Endodermal cell (in vitro differentiated cells): ENCODE data around the gene INAFM2. TPM values are rescaled to one million over a fixed set of nuclear protein-coding genes. Genes with fewer than 3 reads are reported as not detected.
A peak's percentile ranks its signal among the peaks of the same experiment; 100 is the strongest.

Experiments
- DNase-seq: peaks from one replicate; pipeline ENCODE4 v3.0.0-alpha.2; 2017
- H3K27ac ChIP-seq: 2 replicates; pipeline ENCODE4 v1.5.1; 2013; ENCODE audit warnings: mild to moderate bottlenecking, low read depth, low read length, moderate library complexity
- H3K27me3 ChIP-seq: 2 replicates; pipeline ENCODE4 v1.6.1; 2013; ENCODE audit warnings: mild to moderate bottlenecking, low read length, moderate library complexity; ENCODE audit not compliant: insufficient read depth, control insufficient read depth, poor library complexity, severe bottlenecking
- H3K36me3 ChIP-seq: 2 replicates; pipeline ENCODE4 v1.7.0; 2013; ENCODE audit warnings: mild to moderate bottlenecking, low read length, moderate library complexity; ENCODE audit not compliant: control insufficient read depth, insufficient read depth
- H3K4me1 ChIP-seq: one replicate; pipeline ENCODE4 v1.7.0; 2013; ENCODE audit warnings: low read length; ENCODE audit not compliant: control insufficient read depth, insufficient read depth
- H3K4me3 ChIP-seq: 2 replicates; pipeline ENCODE4 v1.5.1; 2013; ENCODE audit warnings: mild to moderate bottlenecking, low read length, moderate library complexity
- H3K9ac ChIP-seq: 2 replicates; pipeline ENCODE4 v1.6.1; 2013; ENCODE audit warnings: mild to moderate bottlenecking, low read length, moderate library complexity; ENCODE audit not compliant: poor library complexity, severe bottlenecking; ENCODE audit errors: extremely low read depth
- H3K9me3 ChIP-seq: 2 replicates; pipeline ENCODE4 v1.6.1; 2013; ENCODE audit warnings: mild to moderate bottlenecking, low read length, moderate library complexity; ENCODE audit not compliant: control insufficient read depth
- H3K27ac Mint-ChIP-seq: 2 replicates; pipeline ENCODE4 v1.8.0; 2020; ENCODE audit warnings: mixed read lengths
- H3K27me3 Mint-ChIP-seq: 2 replicates; pipeline ENCODE4 v1.8.0; 2021; ENCODE audit warnings: mild to moderate bottlenecking, mixed read lengths; ENCODE audit not compliant: insufficient read depth
- H3K36me3 Mint-ChIP-seq: 2 replicates; pipeline ENCODE4 v1.8.0; 2020; ENCODE audit warnings: low read depth, mixed read lengths
- H3K4me1 Mint-ChIP-seq: 2 replicates; pipeline ENCODE4 v1.8.0; 2020; ENCODE audit warnings: mixed read lengths
- H3K4me3 Mint-ChIP-seq: 2 replicates; pipeline ENCODE4 v1.8.0; 2020; ENCODE audit warnings: mild to moderate bottlenecking, moderate library complexity, mixed read lengths
- H3K9me3 Mint-ChIP-seq: 2 replicates; pipeline ENCODE4 v1.8.0; 2020; ENCODE audit warnings: mild to moderate bottlenecking, mixed read lengths
- WGBS, 2 experiments: methylation state at CpG; one replicate each; pipeline versions ENCODE4 v1.1.5 to v1.1.7; 2013; ENCODE audit warnings: missing lambda C conversion rate in 2 of 2, mixed read lengths in 1 of 2; ENCODE audit not compliant: insufficient coverage in 1 of 2, insufficient read length in 1 of 2; 5-methylcytosine and 5-hydroxymethylcytosine counted together
- total RNA-seq, 2 donors: library from RNA; stranded (reverse); fragmentation: NEBNext Ultra II Directional in 1 of 2; extraction: Animal tissue kit (Norgen Biotek cat#: 25700) in 1 of 2; gene quantifications; 2 replicates in 1 of 2; 3 replicates in 1 of 2; pipeline ENCODE4 v1.2.1, GENCODE V29; 2021
- TF ChIP-seq, protein P1 (sequence below): fragments of 200-600 bp; sonication (generic); conservative IDR thresholded peaks from 2 replicates; pipeline ENCODE4 v1.5.0; 2021; ENCODE audit warnings: antibody characterized with exemption, mild to moderate bottlenecking

Gene INAFM2
- total RNA-seq, 2 donors from 2014 or later = 4.6 to 8.6 TPM

GRCh38 chr15:40290545-40290917 lies 33.0 kb upstream of the INAFM2 start:
- TF ChIP-seq, protein P1, sequence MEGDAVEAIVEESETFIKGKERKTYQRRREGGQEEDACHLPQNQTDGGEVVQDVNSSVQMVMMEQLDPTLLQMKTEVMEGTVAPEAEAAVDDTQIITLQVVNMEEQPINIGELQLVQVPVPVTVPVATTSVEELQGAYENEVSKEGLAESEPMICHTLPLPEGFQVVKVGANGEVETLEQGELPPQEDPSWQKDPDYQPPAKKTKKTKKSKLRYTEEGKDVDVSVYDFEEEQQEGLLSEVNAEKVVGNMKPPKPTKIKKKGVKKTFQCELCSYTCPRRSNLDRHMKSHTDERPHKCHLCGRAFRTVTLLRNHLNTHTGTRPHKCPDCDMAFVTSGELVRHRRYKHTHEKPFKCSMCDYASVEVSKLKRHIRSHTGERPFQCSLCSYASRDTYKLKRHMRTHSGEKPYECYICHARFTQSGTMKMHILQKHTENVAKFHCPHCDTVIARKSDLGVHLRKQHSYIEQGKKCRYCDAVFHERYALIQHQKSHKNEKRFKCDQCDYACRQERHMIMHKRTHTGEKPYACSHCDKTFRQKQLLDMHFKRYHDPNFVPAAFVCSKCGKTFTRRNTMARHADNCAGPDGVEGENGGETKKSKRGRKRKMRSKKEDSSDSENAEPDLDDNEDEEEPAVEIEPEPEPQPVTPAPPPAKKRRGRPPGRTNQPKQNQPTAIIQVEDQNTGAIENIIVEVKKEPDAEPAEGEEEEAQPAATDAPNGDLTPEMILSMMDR = no peak
- Histone ChIP-seq H3K27ac (no peak overlapping the region), H3K9ac (no peak overlapping the region), H3K4me1 (no peaks in the 10 kb centered on the region), H3K9me3 (no peaks in the 10 kb centered on the region), H3K36me3 (no peaks in the 10 kb centered on the region), H3K4me3 (no peak overlapping the region), H3K27me3 (peaks cover 100% of the 10 kb centered on the region)
- H3K9me3 Mint-ChIP-seq = no peaks in the 10 kb centered on the region
- H3K4me1 Mint-ChIP-seq = peaks cover 2% of the 10 kb centered on the region
- H3K4me3 Mint-ChIP-seq = peak overlapping the region; percentile 14
- H3K36me3 Mint-ChIP-seq = no peaks in the 10 kb centered on the region
- WGBS, 2 experiments = 45% methylated on average over 12 of the region's 12 CpGs; no CpG with 5 or more reads in 1 of the 2 experiments
- no peak for DNase-seq
- peaks cover 89% of the 10 kb centered on the region for H3K27me3 Mint-ChIP-seq
- no peak overlapping the region for H3K27ac Mint-ChIP-seq

- H3K9me3 Mint-ChIP-seq = no peaks in the 10 kb centered on the region
- peak overlapping the region; percentile 25 for H3K4me3 Mint-ChIP-seq
- H3K27ac Mint-ChIP-seq = no peak overlapping the region
- Histone ChIP-seq H3K27me3 (peaks cover 100% of the 10 kb centered on the region), H3K9me3 (no peaks in the 10 kb centered on the region), H3K4me3 (peak overlapping the region; percentile 40), H3K27ac (no peak overlapping the region), H3K36me3 (no peaks in the 10 kb centered on the region), H3K9ac (no peak overlapping the region), H3K4me1 (no peaks in the 10 kb centered on the region)
- no peaks in the 10 kb centered on the region for H3K36me3 Mint-ChIP-seq
- peaks cover 2% of the 10 kb centered on the region for H3K4me1 Mint-ChIP-seq
- DNase-seq = peak; percentile 87
- TF ChIP-seq, protein P1 = no peak
- WGBS, 2 experiments = 5% methylated on average over 29 to 66 of the region's 68 CpGs
- peaks cover 88% of the 10 kb centered on the region for H3K27me3 Mint-ChIP-seq
Observed at GRCh38 chr15:40290918-40291574, 32.4 kb upstream of the INAFM2 start.

GRCh38 chr15:40292246-40292645 lies 31.2 kb upstream of the INAFM2 start:
- Histone ChIP-seq H3K36me3 (no peaks in the 10 kb centered on the region), H3K9me3 (no peaks in the 10 kb centered on the region), H3K27me3 (peaks cover 97% of the 10 kb centered on the region), H3K4me1 (no peaks in the 10 kb centered on the region), H3K9ac (no peak overlapping the region), H3K4me3 (no peak overlapping the region), H3K27ac (no peak overlapping the region)
- Mint-ChIP-seq H3K27ac (no peak overlapping the region), H3K4me3 (no peak overlapping the region), H3K4me1 (peaks cover 9% of the 10 kb centered on the region), H3K27me3 (peaks cover 93% of the 10 kb centered on the region), H3K36me3 (no peaks in the 10 kb centered on the region), H3K9me3 (no peaks in the 10 kb centered on the region)
- 90 to 100% methylated on average over 1 to 3 of the region's 3 CpGs for WGBS, 2 experiments
- no peak for DNase-seq
- TF ChIP-seq, protein P1 = no peak
